Right lobe of liver (tissue), 6 donors: Measurements from ENCODE around the gene ABCB10. TPM values are rescaled to one million over a fixed set of nuclear protein-coding genes. Genes with fewer than 3 reads are reported as not detected.

Source experiments
- ATAC-seq, 4 donors: fragments of 200-7000 bp; cut with Tn5 transposase; one replicate each; pipeline ENCODE4 v1.9.1; 2020; ENCODE audit warnings: mild to moderate bottlenecking in 4 of 4, moderate library complexity in 4 of 4
- DNase-seq, 3 donors: peaks; one replicate each; pipeline ENCODE4 v3.0.0-alpha.2; 2020
- H3K27ac ChIP-seq, 3 donors: fragments of 200-600 bp; one replicate each; pipeline ENCODE4 v1.8.0; 2022
- H3K27me3 ChIP-seq, 2 donors: fragments of 200-600 bp; one replicate each; pipeline ENCODE4 v1.8.0; 2022
- H3K36me3 ChIP-seq, 4 donors: fragments of 200-600 bp; sonication (generic) in 1 of 4; one replicate each; pipeline versions ENCODE4 v1.5.1 to v1.8.0; 2017 to 2022; ENCODE audit warnings: control low read depth in 1 of 4
- H3K4me1 ChIP-seq, 4 donors: fragments of 200-600 bp; sonication (generic) in 1 of 4; one replicate each; pipeline versions ENCODE4 v1.5.1 to v1.8.0; 2017 to 2022; ENCODE audit warnings: control low read depth in 1 of 4
- H3K4me3 ChIP-seq, 3 donors: fragments of 200-600 bp; one replicate each; pipeline ENCODE4 v1.8.0; 2022
- H3K9me3 ChIP-seq, 4 donors: fragments of 200-600 bp; sonication (generic) in 1 of 4; one replicate each; pipeline versions ENCODE4 v1.5.1 to v1.8.0; 2017 to 2022; ENCODE audit warnings: control low read depth in 1 of 4
- POLR2A ChIP-seq: fragments of 450-650 bp; IDR thresholded peaks from one replicate; pipeline ENCODE4 v1.6.1; 2017; ENCODE audit warnings: antibody characterized with exemption, mild to moderate bottlenecking
- WGBS: methylation state at CpG from one replicate; pipeline ENCODE4 v1.1.6; 2018; ENCODE audit warnings: low coverage, low lambda C conversion rate; ENCODE audit not compliant: insufficient coverage; ENCODE audit errors: missing lambda C conversion rate; 5-methylcytosine and 5-hydroxymethylcytosine counted together
- intact Hi-C, 2 donors: fragments of 100-400 bp; cut with DNase I; formaldehyde crosslinking; loops; one replicate each; pipeline versions ENCODE4 v1.11.2 to v1.14.1; 2022
- total RNA-seq, 6 experiments: library from RNA; depleted of rRNA in 2 of 6; stranded (reverse); fragments of >200 nt in 2 of 6; fragmentation: NEBNext Ultra II Directional in 3 of 6; extraction: Animal tissue kit (Norgen Biotek cat#: 25700) in 3 of 6; gene quantifications; one replicate each; pipeline versions ENCODE4 v1.1.0 to v1.2.4, GENCODE V29; 2016 to 2023
- TF ChIP-seq, protein P1 (sequence below), 4 donors: fragments of 200-600 bp in 3 of 4; fragments of 450-650 bp in 1 of 4; IDR thresholded peaks; one replicate each; pipeline versions ENCODE4 v1.5.1 to v1.8.0; 2016 to 2022; ENCODE audit warnings: antibody characterized with exemption in 4 of 4, mild to moderate bottlenecking in 2 of 4
- donor health status: DM: no; HTN: yes; CAD: no.
- donor health status: DM: no; HTN: no; CAD: no.
- donor health status: DM: no; HTN: no; CAD: no.
- donor health status: DM: no; HTN: yes; CAD: no.
- donor health status: DM: no; HTN: yes; CAD: no.

ABCB10 gene
- total RNA-seq, 6 experiments from 2014 or later, result 12.9 to 16.2 (median 13.7) TPM

DNA sequence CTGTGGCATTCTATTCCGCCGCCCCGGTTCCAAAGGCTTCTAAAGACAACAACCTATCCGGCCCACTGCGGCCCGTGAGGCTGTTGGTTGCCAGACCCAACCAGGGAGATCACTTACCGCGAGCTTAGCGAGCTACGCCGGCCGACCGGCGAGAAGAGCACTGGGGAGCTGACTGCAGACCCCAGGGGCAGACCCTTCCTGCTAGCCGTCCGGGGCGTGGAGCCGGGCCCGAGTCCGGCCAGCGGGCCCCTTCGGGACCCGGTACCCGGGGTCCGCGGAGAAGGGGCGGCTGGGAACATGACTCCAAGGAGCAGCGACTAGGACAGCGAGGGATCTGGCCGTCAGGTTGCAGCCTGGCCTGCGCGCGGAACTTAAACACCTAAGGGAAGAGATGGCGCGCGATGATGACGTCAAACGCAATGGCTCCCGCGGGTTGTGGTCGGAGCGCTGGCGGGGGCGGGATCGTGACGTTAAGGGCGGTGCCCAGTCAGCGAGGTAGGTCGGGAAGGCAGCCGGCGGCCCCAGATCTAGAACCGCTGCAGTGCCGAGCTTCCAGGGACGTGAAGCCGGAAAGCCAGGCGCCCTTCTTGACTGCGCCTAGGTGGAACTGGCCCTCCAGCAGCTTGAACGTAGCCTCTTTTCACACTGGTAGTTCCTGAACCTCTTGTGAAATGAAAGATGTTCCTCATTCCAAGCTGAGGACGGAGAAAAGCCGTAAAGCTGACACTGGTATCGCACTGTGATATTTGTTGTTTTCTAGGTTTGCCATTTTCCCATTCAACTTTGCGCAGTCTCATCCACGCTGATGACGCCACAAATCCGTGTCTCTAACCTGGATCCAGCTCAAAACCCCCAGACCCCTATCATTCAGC, 50.3 kb downstream of the ABCB10 start, which contains the start of gene NUP133:
Gene NUP133, minus strand, starts transcription at position 391 of the 872 bp plus-strand sequence. Its CDS starts 92 bp downstream, at position 299.
- DNase-seq (peak; percentile 99 to 100 (median 99)), ATAC-seq (peak; percentile 95 to 99 (median 98))
- Histone ChIP-seq H3K27ac (peak within 1 kb of the TSS; percentile 88 to 90 (median 90)), H3K27me3 (no peaks in the 10 kb centered on the region), H3K36me3 (no peaks in the 10 kb centered on the region), H3K9me3 (no peaks in the 10 kb centered on the region), H3K4me3 (peak within 1 kb of the TSS; percentile 86 to 95 (median 92)), H3K4me1 (peaks cover 0 to 13% (median 6%) of the 10 kb centered on the region in 4 donors)
- 0% methylated on average over 11 of the region's 65 CpGs for WGBS
- peak; percentile 97 for TF ChIP-seq POLR2A
- TF ChIP-seq, protein P1, sequence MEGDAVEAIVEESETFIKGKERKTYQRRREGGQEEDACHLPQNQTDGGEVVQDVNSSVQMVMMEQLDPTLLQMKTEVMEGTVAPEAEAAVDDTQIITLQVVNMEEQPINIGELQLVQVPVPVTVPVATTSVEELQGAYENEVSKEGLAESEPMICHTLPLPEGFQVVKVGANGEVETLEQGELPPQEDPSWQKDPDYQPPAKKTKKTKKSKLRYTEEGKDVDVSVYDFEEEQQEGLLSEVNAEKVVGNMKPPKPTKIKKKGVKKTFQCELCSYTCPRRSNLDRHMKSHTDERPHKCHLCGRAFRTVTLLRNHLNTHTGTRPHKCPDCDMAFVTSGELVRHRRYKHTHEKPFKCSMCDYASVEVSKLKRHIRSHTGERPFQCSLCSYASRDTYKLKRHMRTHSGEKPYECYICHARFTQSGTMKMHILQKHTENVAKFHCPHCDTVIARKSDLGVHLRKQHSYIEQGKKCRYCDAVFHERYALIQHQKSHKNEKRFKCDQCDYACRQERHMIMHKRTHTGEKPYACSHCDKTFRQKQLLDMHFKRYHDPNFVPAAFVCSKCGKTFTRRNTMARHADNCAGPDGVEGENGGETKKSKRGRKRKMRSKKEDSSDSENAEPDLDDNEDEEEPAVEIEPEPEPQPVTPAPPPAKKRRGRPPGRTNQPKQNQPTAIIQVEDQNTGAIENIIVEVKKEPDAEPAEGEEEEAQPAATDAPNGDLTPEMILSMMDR (IDR thresholded peaks at IDR 0.05), result no peak
- intact Hi-C loops, result no loop called here

DNA sequence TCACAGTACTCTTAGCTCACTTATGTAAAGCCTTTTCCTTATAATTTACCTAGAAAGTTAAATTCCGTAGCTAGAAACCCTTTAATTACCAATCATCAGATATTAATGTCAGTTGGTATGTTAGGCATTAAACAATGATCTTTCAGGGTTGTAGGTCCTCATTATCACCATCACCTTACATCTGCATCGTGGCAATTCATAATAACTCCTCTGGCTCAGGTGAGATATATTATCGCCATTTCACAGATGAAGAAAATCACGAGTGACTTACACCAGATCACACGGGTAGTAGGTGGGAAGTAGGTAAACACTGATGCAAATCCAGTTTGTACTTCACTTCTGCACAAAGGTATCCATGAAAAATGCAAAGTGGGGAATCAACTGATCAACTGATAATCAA, 51.0 kb downstream of the ABCB10 start:
- Histone ChIP-seq H3K9me3 (no peaks in the 10 kb centered on the region), H3K27me3 (no peaks in the 10 kb centered on the region), H3K4me3 (peak overlapping the region; percentile 86 to 95 (median 92)), H3K36me3 (no peaks in the 10 kb centered on the region), H3K27ac (peak overlapping the region; percentile 88 to 90 (median 90)), H3K4me1 (peaks cover 0 to 13% (median 6%) of the 10 kb centered on the region in 4 donors)
- TF ChIP-seq POLR2A, result no peak
- TF ChIP-seq, protein P1 (IDR thresholded peaks at IDR 0.05), result no peak
- peak in 1 of 4 donors; percentile 1 for ATAC-seq
- DNase-seq, result no peak
- intact Hi-C loops, result no loop called here
- WGBS, result 4% methylated on average over 5 of the region's 5 CpGs

DNA sequence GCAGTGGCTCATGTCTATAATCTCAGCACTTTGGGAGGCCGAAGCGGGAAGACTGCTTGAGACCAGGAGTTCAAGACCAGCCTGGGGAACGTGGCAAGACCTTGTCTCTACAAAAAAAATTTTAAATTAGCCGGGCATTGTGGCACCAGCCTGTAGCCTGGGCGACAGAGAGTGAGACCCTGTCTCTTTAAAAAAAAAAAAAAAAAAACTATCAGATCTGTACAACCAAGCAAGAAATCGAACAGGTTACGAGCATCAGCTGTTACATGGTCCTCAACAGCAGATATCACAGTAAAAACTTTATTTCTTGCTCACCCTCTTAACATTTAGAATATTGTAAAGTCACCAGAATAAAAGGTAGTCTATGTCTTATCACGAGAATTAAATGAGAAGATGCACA, 51.9 kb downstream of the ABCB10 start:
- Histone ChIP-seq H3K27ac (no peak overlapping the region), H3K27me3 (no peaks in the 10 kb centered on the region), H3K4me3 (no peak overlapping the region), H3K4me1 (peaks cover 0 to 13% (median 6%) of the 10 kb centered on the region in 4 donors), H3K9me3 (no peaks in the 10 kb centered on the region), H3K36me3 (peaks cover 0 to 3% (median 0%) of the 10 kb centered on the region in 4 donors)
- ATAC-seq (no peak), DNase-seq (no peak)
- 69% methylated on average over 6 of the region's 8 CpGs for WGBS
- no peak for TF ChIP-seq POLR2A
- TF ChIP-seq, protein P1 (IDR thresholded peaks at IDR 0.05), result no peak
- intact Hi-C loops, result no loop called here

DNA sequence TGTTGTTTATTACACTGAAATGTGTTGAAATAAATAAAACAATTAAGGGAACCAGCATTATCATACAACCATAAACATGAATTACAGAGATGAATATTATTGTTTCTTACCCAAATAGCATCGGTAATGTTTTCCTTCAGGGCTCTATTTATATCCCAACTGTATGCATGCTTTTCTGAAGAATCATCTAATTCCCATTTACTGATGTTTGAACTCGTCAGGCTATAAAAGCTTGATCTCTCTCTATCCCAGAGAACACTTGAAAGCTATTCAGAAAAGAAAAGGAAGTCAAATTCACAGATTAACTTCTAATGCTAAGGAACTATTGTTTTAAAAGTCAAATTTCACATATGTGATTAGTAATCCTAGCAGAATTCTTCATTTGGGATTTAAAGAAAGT, 62.7 kb downstream of the ABCB10 start:
- H3K4me3 ChIP-seq, result no peak overlapping the region
- H3K4me1 ChIP-seq, result no peaks in the 10 kb centered on the region
- no peaks in the 10 kb centered on the region for H3K9me3 ChIP-seq
- H3K27ac ChIP-seq, result no peak overlapping the region
- H3K36me3 ChIP-seq, result peaks cover 0 to 74% (median 28%) of the 10 kb centered on the region in 4 donors
- TF ChIP-seq POLR2A, result no peak
- TF ChIP-seq, protein P1 (IDR thresholded peaks at IDR 0.05), result no peak
- WGBS, result 89% methylated on average over 2 of the region's 2 CpGs
- intact Hi-C loops, result no loop called here
- no peak for DNase-seq
- ATAC-seq, result no peak
- no peaks in the 10 kb centered on the region for H3K27me3 ChIP-seq
